AG08395 (cell line): ENCODE data around the gene FOSB.
A peak's percentile ranks its signal among the peaks of the same experiment; 100 is the strongest.

Experiments
- DNase-seq: peaks from one replicate; pipeline ENCODE4 v3.0.0; 2012; ENCODE audit warnings: mixed read lengths, low spot score

The FOSB gene

GRCh38 chr19:45442778-45443461, 24.9 kb upstream of the FOSB start:
- no peak for DNase-seq

- DNase-seq, result peak; percentile 97
These were observed 24.1 kb upstream of the FOSB start for GRCh38 chr19:45443462-45444317.

- peak; percentile 89 for DNase-seq
These were observed 23.3 kb upstream of the FOSB start for GRCh38 chr19:45444318-45445041.

- DNase-seq, result no peak
These were observed 22.7 kb upstream of the FOSB start for GRCh38 chr19:45445139-45445538.

GRCh38 chr19:45446295-45446694, 21.5 kb upstream of the FOSB start:
- DNase-seq, result no peak

GRCh38 chr19:45446944-45447343, 20.9 kb upstream of the FOSB start:
- peak; percentile 48 for DNase-seq

- no peak for DNase-seq
These were observed 19.4 kb upstream of the FOSB start for GRCh38 chr19:45448425-45448756.

GRCh38 chr19:45448887-45449299, 18.9 kb upstream of the FOSB start:
- no peak for DNase-seq

- DNase-seq, result no peak
These were observed 17.8 kb upstream of the FOSB start for GRCh38 chr19:45450012-45450333.

- peak; percentile 48 for DNase-seq
These were observed 16.5 kb upstream of the FOSB start for GRCh38 chr19:45451131-45451849.

- no peak for DNase-seq
These were observed 15.9 kb upstream of the FOSB start for GRCh38 chr19:45451850-45452387.

GRCh38 chr19:45455707-45456499, 11.9 kb upstream of the FOSB start:
- DNase-seq, result peak; percentile 96

GRCh38 chr19:45456500-45456815, 11.3 kb upstream of the FOSB start:
- DNase-seq, result no peak

- no peak for DNase-seq
These were observed 10.0 kb upstream of the FOSB start for GRCh38 chr19:45457776-45458175.

GRCh38 chr19:45460807-45461347, 6.9 kb upstream of the FOSB start:
- DNase-seq, result no peak

GRCh38 chr19:45462174-45462573, 5.6 kb upstream of the FOSB start:
- no peak for DNase-seq

- no peak for DNase-seq
These were observed 4.6 kb upstream of the FOSB start for GRCh38 chr19:45463241-45463640.

GRCh38 chr19:45464274-45464673, 3.5 kb upstream of the FOSB start:
- DNase-seq, result no peak

- DNase-seq, result no peak
These were observed 2.8 kb upstream of the FOSB start for GRCh38 chr19:45464852-45465441.

- DNase-seq, result no peak
These were observed 711 bp upstream of the FOSB start for GRCh38 chr19:45467115-45467455.

- no peak for DNase-seq
These were observed 409 bp downstream of the FOSB start for GRCh38 chr19:45468159-45468651.
